K562 (cell line): ENCODE measurements around the gene EVI5L. TPM values are rescaled to one million over a fixed set of nuclear protein-coding genes. Genes with fewer than 3 reads are reported as not detected.

Experiments
- ATAC-seq: fragments of 200-7000 bp; cut with Tn5 transposase; 3 replicates; pipeline ENCODE4 v1.9.1; 2020; ENCODE audit warnings: moderate library complexity
- BruUV-seq: library from RNA; stranded (reverse); fragments of 400-500 nt; replicated peaks from 2 replicates; lab custom pipeline; 2021; lab: Mats Ljungman, UMichigan
- CTCF ChIA-PET: fragments of 300-600 bp; formaldehyde crosslinking; extraction: SDS; loops from one replicate; lab custom pipeline; 2021; ENCODE audit warnings: low intra/inter-chr PET ratio; lab: Yijun Ruan, JAX
- POLR2A ChIA-PET: fragments of 300-600, 350-650 bp; sonication (Branson Sonifier 250); formaldehyde crosslinking; extraction: SDS; loops from one replicate; lab custom pipeline; 2021; ENCODE audit warnings: antibody characterized with exemption, inconsistent platforms; lab: Yijun Ruan, JAX
- DNase-seq, 4 experiments: peaks; one replicate each; pipeline versions ENCODE4 v3.0.0 to v3.0.0-alpha.2; 2011 to 2018; ENCODE audit warnings: low spot score in 3 of 4, mixed read lengths in 3 of 4; ENCODE audit errors: extremely low read depth in 1 of 4
- FAIRE-seq: peaks from 2 replicates; lab custom pipeline; 2011; peaks lifted over from hg19 to GRCh38; lab: Jason Lieb, UNC
- H2AFZ ChIP-seq: 2 replicates; pipeline ENCODE4 v1.6.0; 2011; ENCODE audit warnings: low read depth, low read length, control low read depth, inconsistent platforms
- H3K27ac ChIP-seq: fragments of 200-600 bp; 3 replicates; pipeline ENCODE4 v1.8.0; 2011; ENCODE audit warnings: low read depth, mild to moderate bottlenecking, control low read depth, inconsistent platforms, low read length, moderate library complexity, mixed read lengths; ENCODE audit errors: extremely low read depth
- H3K27me3 ChIP-seq, 2 experiments: fragments of 300-600 bp in 1 of 2; 2 replicates in 1 of 2; 3 replicates in 1 of 2; pipeline versions ENCODE4 v1.6.0 to v1.8.0; 2011; ENCODE audit warnings: inconsistent platforms in 2 of 2, low read length in 2 of 2, mild to moderate bottlenecking in 1 of 2, mixed read lengths in 1 of 2, moderate library complexity in 1 of 2; ENCODE audit not compliant: control insufficient read depth in 2 of 2, insufficient read depth in 2 of 2
- H3K36me3 ChIP-seq: fragments of 300-600 bp; 3 replicates; pipeline ENCODE4 v1.8.0; 2011; ENCODE audit warnings: mild to moderate bottlenecking, low read length, inconsistent platforms; ENCODE audit not compliant: control insufficient read depth, insufficient read depth
- H3K4me1 ChIP-seq, 2 experiments: fragments of 200-600 bp in 1 of 2; replicated peaks in 1 of 2; 2 replicates in 1 of 2; 3 replicates in 1 of 2; pipeline versions ENCODE4 v1.5.1 to v1.8.0; 2011; ENCODE audit warnings: inconsistent platforms in 2 of 2, low read length in 2 of 2, mild to moderate bottlenecking in 1 of 2, mixed read lengths in 1 of 2, moderate library complexity in 1 of 2; ENCODE audit not compliant: control insufficient read depth in 2 of 2, insufficient read depth in 2 of 2
- H3K4me2 ChIP-seq: 2 replicates; pipeline ENCODE4 v1.6.1; 2011; ENCODE audit warnings: low read length, control low read depth, inconsistent platforms, mixed read lengths; ENCODE audit not compliant: insufficient read depth
- H3K4me3 ChIP-seq: fragments of 200-600 bp; sonication (generic), shearing (Covaris generic); 2 replicates; pipeline ENCODE4 v1.5.1; 2016; ENCODE audit warnings: control low read depth, inconsistent platforms
- H3K79me2 ChIP-seq: fragments of 200-600 bp; 3 replicates; pipeline ENCODE4 v1.8.0; 2011; ENCODE audit warnings: low read length, inconsistent platforms; ENCODE audit not compliant: control insufficient read depth, insufficient read depth
- H3K9ac ChIP-seq, 2 experiments: 2 replicates each; pipeline versions ENCODE4 v1.6.0 to v1.6.1; 2011; ENCODE audit warnings: low read depth in 2 of 2, low read length in 2 of 2, control low read depth in 1 of 2, inconsistent platforms in 1 of 2, mild to moderate bottlenecking in 1 of 2, mixed read lengths in 1 of 2; ENCODE audit not compliant: insufficient read depth in 1 of 2
- H3K9me1 ChIP-seq: one replicate; pipeline ENCODE4 v1.6.0; 2011; ENCODE audit warnings: inconsistent platforms, mild to moderate bottlenecking, low read length, moderate library complexity; ENCODE audit not compliant: control insufficient read depth, insufficient read depth
- H3K9me3 ChIP-seq: replicated peaks from 2 replicates; pipeline ENCODE4 v1.5.1; 2011; ENCODE audit warnings: low read depth, low read length, inconsistent platforms; ENCODE audit not compliant: control insufficient read depth, insufficient read depth
- H4K20me1 ChIP-seq: replicated peaks from 2 replicates; pipeline ENCODE4 v1.6.1; 2011; ENCODE audit warnings: low read length, inconsistent platforms, mixed read lengths; ENCODE audit not compliant: control insufficient read depth, insufficient read depth
- EZH2 ChIP-seq: IDR thresholded peaks from 2 replicates; pipeline ENCODE4 v1.6.1; 2012; ENCODE audit warnings: low read depth, mild to moderate bottlenecking, inconsistent platforms, low read length, borderline replicate concordance
- GTF2E2 ChIP-seq: fragments of 200-800 bp; sonication (Bioruptor generic); IDR thresholded peaks from 2 replicates; pipeline ENCODE4 v1.6.1; 2016; ENCODE audit warnings: missing genetic modification characterization, missing compliant biosample characterization
- GTF3C2 ChIP-seq: IDR thresholded peaks from 3 replicates; pipeline ENCODE4 v1.6.1; 2011; ENCODE audit warnings: borderline replicate concordance, mild to moderate bottlenecking, moderate library complexity; ENCODE audit not compliant: insufficient read length; ENCODE audit errors: extremely low read depth
- KLF6 ChIP-seq: fragments of 250-450 bp; sonication (Bioruptor Pico); IDR thresholded peaks from 2 replicates; pipeline ENCODE4 v1.4.0; 2020; ENCODE audit warnings: mild to moderate bottlenecking, moderate library complexity, borderline replicate concordance
- MITF ChIP-seq: IDR thresholded peaks from 2 replicates; pipeline ENCODE4 v1.6.1; 2014; ENCODE audit warnings: antibody characterized with exemption
- POLR2G ChIP-seq: fragments of 200-400 bp; formaldehyde crosslinking; IDR thresholded peaks from 2 replicates; pipeline ENCODE4 v1.6.1; 2017; ENCODE audit warnings: low read depth, mild to moderate bottlenecking, antibody characterized with exemption, low read length, moderate library complexity
- RB1 ChIP-seq: fragments of 450-650 bp; IDR thresholded peaks from 2 replicates; pipeline ENCODE4 v1.6.1; 2017; ENCODE audit warnings: low read depth, mild to moderate bottlenecking
- STAT5A ChIP-seq: IDR thresholded peaks from 2 replicates; pipeline ENCODE4 v1.6.1; 2012; ENCODE audit warnings: low read length, inconsistent platforms, borderline replicate concordance
- USF2 ChIP-seq: sonication (generic); formaldehyde crosslinking; IDR thresholded peaks from 2 replicates; pipeline ENCODE4 v1.5.0; 2020; ENCODE audit warnings: missing genetic modification reagents
- ZNF766 ChIP-seq: fragments of 200-800 bp; sonication (Bioruptor generic); conservative IDR thresholded peaks from 2 replicates; pipeline ENCODE4 v1.6.1; 2016; ENCODE audit warnings: missing genetic modification characterization, missing compliant biosample characterization
- ZNF830 ChIP-seq: fragments of 250-450 bp; sonication (Bioruptor Pico); IDR thresholded peaks from 2 replicates; pipeline ENCODE4 v1.5.0; 2021; ENCODE audit warnings: mild to moderate bottlenecking
- WGBS: fragments of 100-300 bp; shearing (Covaris generic); methylation state at CpG from one replicate; pipeline ENCODE4 v1.1.6; 2016; ENCODE audit warnings: low coverage, mixed read lengths; ENCODE audit not compliant: insufficient coverage; ENCODE audit errors: missing lambda C conversion rate; 5-methylcytosine and 5-hydroxymethylcytosine counted together
- in situ Hi-C: fragments of 300-500 bp; cut with MboI; formaldehyde crosslinking; loops from 4 replicates; pipeline ENCODE4 v1.15.0; 2018; ENCODE audit warnings: inconsistent platforms, mixed read lengths
- intact Hi-C: fragments of 100-400 bp; cut with micrococcal nuclease; formaldehyde crosslinking; loops from 2 replicates; pipeline ENCODE4 v1.14.2; 2022
- polyA plus RNA-seq, 8 experiments: library from polyadenylated mRNA; depleted of rRNA in 4 of 8; stranded (reverse) in 5 of 8; unstranded in 3 of 8; fragments of >200 nt; fragmentation: Nextera tagmentation in 2 of 8; fragmentation: Illumina TruSeq in 1 of 8; extraction: Ambion mirVana in 2 of 8; extraction: Trizol in 1 of 8; gene quantifications; 2 replicates each; pipeline versions ENCODE4 v1.2.1 to v1.2.3, GENCODE V29; 2011 to 2014; ENCODE audit warnings: inconsistent platforms in 1 of 8, missing spikeins in 1 of 8
- total RNA-seq, 7 experiments: library from RNA; depleted of rRNA in 6 of 7; stranded (reverse); fragments of >200 nt in 6 of 7; fragmentation: Illumina TruSeq in 2 of 7; extraction: Trizol in 2 of 7; gene quantifications; 2 replicates each; pipeline versions ENCODE4 v1.2.1 to v1.2.3, GENCODE V29; 2011 to 2021; ENCODE audit warnings: low replicate concordance in 1 of 7

EVI5L gene
- total and polyA plus RNA-seq, 9 of the 15 experiments (the other 6 are each of a cell fraction or from before 2014, with no cell fraction given), result 0.69 to 1.8 (median 1.2) TPM; not detected in 2

GRCh38 chr19:7894612-7895309, 64.7 kb downstream of the EVI5L start:
- BruUV-seq, result no TSS peak
- ATAC-seq, result no peak
- H3K27ac ChIP-seq, result no peak overlapping the region

GRCh38 chr19:7895565-7895964, 65.5 kb downstream of the EVI5L start:
- intact Hi-C loops (no loop called here), in situ Hi-C loops (no loop called here)
- Histone ChIP-seq H3K9me1 (no peaks in the 10 kb centered on the region), H3K27me3 (no peaks in the 10 kb centered on the region), H3K4me1 (peaks cover 4 to 35% of the 10 kb centered on the region in 2 experiments; a peak in 4 of 5 replicates), H3K27ac (no peak overlapping the region), H3K4me3 (no peak overlapping the region), H3K9ac (peak overlapping the region in 1 of 2 experiments; percentile 6; a peak in 1 of 4 replicates), H3K36me3 (peaks cover 13% of the 10 kb centered on the region; the same call in 1 of the 3 replicates), H2AFZ (no peak overlapping the region), H4K20me1 (no peaks in the 10 kb centered on the region), H3K9me3 (no peaks in the 10 kb centered on the region), H3K4me2 (no peak overlapping the region), H3K79me2 (no peaks in the 10 kb centered on the region)
- WGBS, result 73% methylated on average over 11 of the region's 13 CpGs
- no peak for DNase-seq
- no peak for ATAC-seq
- BruUV-seq, result no TSS peak
- CTCF ChIA-PET, result no interaction called here
- no peak for FAIRE-seq
- POLR2A ChIA-PET, result no interaction called here
- TF ChIP-seq RB1, result no peak
- no peak for TF ChIP-seq MITF
- TF ChIP-seq USF2 (CRISPR knock-in tag), result no peak
- no peak for TF ChIP-seq EZH2
- TF ChIP-seq STAT5A, result no peak
- TF ChIP-seq GTF3C2, result no peak

More at GRCh38 chr19:7894612-7895309, 64.7 kb downstream of the EVI5L start:
- CTCF ChIA-PET, result no interaction called here
- TF ChIP-seq ZNF830 (no peak), POLR2G (0 out of 2 replicates have a peak, but pooled peaks have one; percentile 34), ZNF766 (CRISPR knock-in tag) (no peak), GTF2E2 (tag) (no peak), KLF6 (CRISPR knock-in tag) (no peak)
- no peaks in the 10 kb centered on the region for H3K79me2 ChIP-seq
- H3K9me3 ChIP-seq, result no peaks in the 10 kb centered on the region
- intact Hi-C loops, result no loop called here
- POLR2A ChIA-PET, result no interaction called here
- no peak overlapping the region for H3K4me2 ChIP-seq
- no peak overlapping the region for H3K4me3 ChIP-seq
- no peaks in the 10 kb centered on the region for H3K27me3 ChIP-seq
- H3K36me3 ChIP-seq, result peaks cover 7% of the 10 kb centered on the region; the same call in 1 of the 3 replicates
- H4K20me1 ChIP-seq, result no peaks in the 10 kb centered on the region
- WGBS, result 70% methylated on average over 18 of the region's 18 CpGs
- H3K9ac ChIP-seq, result peak overlapping the region in 1 of 2 experiments; percentile 6; a peak in 2 of 4 replicates
- H3K9me1 ChIP-seq, result no peaks in the 10 kb centered on the region
- FAIRE-seq (no peak), DNase-seq (no peak)
- peaks cover 4 to 27% of the 10 kb centered on the region in 2 experiments; a peak in 4 of 5 replicates for H3K4me1 ChIP-seq
- H2AFZ ChIP-seq, result no peak overlapping the region
- in situ Hi-C loops, result no loop called here
